HG03432 (cell line): ENCODE measurements around the gene MIA2.
"Not testable (repeated sequence)": the region's sequence is repeated elsewhere in the genome, so short reads cannot be mapped to it uniquely, and the experiment has no call there.

ENCODE experiments used
- ATAC-seq: cut with Tn5 transposase; IDR thresholded peaks from one replicate; pipeline ENCODE4 v1.9.1; 2021; ENCODE audit warnings: mild to moderate bottlenecking, moderate library complexity; ENCODE audit not compliant: unreplicated experiment

The MIA2 gene

GRCh38 chr14:39267608-39268005 lies 33.9 kb downstream of the MIA2 start:
- peak; percentile 1 for ATAC-seq

DNA sequence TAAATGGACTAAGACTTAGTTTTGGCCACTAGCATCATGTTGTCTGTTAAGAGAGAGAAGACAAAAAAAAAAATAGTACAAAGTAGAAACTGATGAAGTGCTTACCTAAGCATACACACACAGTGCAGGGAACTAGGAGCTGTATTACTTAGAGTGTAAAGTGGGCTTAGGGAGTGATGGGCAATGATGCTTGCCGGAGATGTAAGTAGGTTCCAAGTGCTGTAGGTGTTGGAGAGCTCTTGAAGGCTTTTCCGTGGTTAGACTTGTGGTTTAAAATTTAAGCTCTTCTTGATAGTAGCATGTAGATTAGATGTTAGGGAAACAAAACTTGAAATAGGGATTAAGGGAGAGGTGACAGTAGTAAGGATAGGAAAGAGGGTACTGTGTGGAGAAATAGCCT lies 34.7 kb downstream of the MIA2 start:
- ATAC-seq: no peak

DNA sequence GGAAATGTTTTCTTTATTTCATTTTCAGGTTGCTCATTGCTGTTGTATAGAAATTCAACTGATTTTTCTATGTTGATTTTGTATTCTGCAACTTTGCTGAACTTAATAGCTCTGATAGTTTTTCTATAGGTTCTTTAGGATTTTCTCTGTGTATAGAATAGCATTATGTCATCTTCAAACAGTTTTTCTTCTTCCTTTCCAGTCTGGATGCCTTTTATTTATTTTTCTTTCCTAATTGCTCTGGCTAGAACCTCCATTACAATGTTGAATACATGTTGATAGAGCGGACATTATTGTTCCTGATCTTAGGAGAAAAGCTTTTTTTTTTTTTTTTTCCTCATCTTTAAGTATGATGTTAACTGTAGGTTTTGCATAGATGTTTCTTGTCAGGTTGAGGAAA lies 39.2 kb downstream of the MIA2 start:
- ATAC-seq: no peak

DNA sequence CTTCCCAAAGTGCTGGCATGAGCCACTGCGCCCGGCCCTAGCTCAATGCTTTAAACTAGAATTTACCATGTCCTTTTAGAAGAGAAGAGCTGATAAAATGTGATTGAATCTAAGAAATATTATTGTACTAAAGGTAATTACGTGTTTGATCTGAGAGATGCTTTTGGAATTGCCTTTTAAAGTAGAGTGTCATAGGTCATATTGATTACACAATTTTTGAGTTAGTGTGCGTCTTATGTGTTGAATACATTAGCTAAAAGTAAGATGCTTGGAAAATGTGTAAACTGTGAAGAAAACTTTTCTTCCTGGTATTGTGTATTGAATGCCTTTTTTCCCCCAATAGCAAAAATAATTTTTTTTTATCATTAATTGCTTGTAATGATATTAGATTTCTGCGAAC lies 41.7 kb downstream of the MIA2 start:
- no peak for ATAC-seq

GRCh38 chr14:39276005-39276404 lies 42.3 kb downstream of the MIA2 start:
- no peak for ATAC-seq

DNA sequence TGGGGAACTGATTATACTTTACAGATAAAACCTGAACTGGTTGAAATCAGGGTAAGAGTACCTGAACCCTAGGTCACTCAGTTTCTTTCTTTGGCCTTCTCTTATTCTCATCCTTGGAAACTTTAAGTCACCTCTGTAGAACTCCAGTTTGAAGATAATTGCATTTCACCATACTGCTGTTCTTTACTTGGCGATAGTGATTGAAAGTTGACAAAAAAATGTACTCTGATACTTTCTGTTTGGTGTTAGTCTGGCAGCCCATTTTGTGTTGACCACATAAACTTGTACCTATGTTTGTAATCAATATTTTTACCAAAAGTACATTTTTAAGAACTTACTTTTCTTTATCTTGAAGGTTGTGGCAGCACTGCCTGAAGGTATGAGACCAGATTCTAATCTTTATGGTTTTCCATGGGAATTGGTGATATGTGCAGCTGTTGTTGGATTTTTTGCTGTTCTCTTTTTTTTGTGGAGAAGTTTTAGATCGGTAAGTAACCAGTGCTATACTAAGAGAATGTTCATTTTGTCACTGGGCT lies 42.9 kb downstream of the MIA2 start:
- no peak for ATAC-seq

- no peak for ATAC-seq
These were observed 45.8 kb downstream of the MIA2 start for GRCh38 chr14:39279515-39279914.

GRCh38 chr14:39280678-39281077 lies 47.0 kb downstream of the MIA2 start:
- not testable (repeated sequence) for ATAC-seq

GRCh38 chr14:39289523-39289922 lies 55.8 kb downstream of the MIA2 start:
- ATAC-seq: no peak

DNA sequence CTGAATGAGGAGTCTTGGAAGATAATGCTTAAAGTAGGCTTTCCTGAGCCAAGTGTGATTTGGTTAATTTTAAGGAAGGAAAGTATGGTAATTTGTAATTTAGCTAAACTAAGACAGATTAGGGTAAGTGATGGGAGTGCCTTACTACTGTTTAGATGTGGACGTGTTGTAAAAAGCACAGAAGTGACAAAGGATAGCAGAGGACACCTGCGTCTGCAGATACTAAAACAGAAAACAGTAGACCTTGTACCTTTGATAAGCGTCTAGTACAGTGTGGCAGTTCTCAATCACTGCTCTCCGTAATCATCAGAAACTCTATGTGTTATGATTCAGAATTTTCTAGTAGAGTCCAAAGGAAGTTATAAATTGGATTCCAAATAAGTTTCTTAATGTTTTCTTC lies 58.0 kb downstream of the MIA2 start:
- no peak for ATAC-seq

DNA sequence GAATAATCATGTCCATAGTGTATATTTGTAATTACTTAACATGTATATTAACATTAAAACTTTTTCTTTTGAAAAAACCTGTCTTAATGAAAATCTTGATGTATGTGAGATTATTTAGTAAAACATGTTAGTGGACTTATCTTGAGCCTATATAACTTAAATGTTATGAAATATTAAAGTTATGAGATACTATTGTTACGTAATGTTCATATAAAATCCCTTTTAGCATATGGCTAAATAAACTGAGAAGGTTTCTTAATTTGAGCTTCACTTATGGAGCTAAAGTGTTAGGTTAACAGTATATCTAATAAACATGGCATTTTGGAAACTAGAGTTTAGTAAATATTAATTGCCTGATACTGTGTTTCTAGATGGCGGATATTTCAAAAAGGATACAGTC lies 59.9 kb downstream of the MIA2 start:
- no peak for ATAC-seq

- not testable (repeated sequence) for ATAC-seq
These were observed 66.7 kb downstream of the MIA2 start for GRCh38 chr14:39300389-39300788.

DNA sequence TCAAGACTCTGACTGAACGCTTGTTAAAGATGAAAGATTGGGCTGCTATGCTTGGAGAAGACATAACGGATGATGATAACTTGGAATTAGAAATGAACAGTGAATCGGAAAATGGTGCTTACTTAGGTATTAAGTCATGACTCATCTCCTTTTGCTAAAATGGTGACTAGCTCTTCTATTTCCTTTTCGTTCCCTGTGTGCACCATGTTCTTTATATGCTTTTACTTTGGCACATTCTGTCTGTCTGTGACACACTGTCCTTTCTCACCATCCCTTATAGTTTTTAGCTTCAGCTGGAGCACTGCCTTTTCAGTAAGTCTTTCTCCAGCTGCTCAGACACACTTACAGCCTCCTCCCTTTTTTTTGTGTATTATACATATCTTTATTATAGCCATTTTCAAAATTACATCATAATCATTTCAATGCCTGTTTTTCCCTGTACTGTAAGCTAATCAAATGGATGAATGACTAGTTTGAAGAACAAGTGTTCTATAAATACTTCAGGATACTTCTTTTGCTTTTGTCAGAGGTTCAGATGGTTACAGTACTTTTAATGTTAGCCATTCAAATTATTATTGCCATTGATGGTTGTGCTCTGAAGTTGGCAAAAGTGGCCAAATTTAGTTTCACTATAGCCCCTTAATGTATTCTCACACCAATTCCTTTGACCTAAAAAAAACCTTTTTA lies 68.6 kb downstream of the MIA2 start:
- no peak for ATAC-seq

DNA sequence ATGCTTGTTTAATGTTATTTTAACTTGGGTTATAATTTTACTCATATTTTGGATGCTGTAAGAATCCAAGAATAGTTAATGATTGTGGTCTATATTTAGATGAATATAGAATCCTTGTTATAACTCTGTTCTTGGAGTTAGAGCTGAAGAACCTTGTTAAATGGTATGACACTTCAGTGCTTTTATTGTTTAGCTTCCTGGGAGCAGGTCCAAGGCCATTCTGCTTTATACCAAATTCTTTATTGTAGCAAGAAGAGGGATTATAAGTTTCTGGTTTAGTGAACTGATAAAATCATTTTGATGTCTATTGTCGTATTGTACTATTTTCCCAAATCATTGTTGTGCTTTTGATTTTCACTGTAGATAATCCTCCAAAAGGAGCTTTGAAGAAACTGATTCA lies 69.4 kb downstream of the MIA2 start:
- ATAC-seq: no peak

DNA sequence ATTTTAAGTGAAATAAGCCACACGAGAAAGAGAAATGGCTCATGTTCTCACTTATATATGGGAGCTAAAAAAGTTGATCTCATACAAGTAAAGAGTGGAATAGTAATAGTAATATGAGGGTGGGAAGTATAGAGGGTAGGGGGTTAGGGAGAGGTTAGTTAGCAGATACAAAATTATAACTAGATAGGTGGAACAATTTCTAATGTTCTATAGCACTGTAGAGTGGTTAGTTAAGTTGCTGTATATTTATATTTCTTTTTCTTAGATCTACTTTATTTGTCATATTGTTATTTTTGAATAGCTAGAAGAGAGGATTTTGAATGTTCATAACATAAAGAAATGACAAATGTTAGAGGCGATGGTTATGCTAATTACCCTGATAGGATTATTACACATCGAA lies 74.1 kb downstream of the MIA2 start:
- ATAC-seq: no peak

DNA sequence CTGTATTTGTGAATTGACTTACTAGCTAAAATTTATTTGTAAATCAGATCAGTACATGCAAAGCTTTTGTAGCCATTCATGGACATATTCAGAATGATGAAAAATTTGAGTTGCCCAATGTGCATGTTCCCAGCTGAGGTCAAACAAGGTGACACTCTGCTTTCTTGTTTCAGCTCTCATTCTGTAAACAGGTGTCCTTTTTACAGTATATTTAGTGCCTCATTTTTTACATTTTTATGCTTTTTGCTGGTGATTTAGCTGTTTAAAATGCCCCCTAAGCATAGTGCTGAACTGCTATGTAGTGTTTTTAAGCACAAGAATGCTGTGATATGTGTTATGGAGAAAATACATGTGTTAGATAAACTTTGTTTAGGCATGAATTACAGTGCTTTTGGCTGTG lies 76.3 kb downstream of the MIA2 start:
- ATAC-seq: no peak

DNA sequence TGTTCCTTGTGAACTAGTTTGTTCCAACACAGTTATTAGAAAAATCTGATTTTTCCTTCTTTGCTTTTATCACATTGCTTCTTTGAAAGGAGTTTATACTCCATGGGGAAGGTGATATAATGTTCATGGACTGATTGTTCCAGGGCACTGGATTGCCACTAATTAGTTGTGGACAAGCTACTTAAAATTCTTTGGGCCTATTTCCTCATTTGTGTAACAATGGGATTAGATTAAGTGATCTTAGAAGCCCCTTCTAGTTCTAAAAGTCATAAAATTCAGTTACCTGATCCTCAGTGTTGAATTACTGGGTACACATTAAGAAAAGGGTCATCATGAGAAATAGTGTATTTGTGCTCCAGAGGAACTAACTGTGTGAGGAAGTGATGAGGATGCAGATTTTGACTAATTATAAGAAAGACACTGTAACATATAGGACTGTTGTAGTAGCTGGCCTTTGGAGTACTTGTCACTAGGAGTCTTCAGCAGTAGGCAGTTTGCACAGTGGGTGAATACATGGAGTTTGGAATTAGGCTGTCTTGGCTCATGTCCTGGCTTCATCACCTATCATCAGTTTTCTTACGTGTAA lies 82.2 kb downstream of the MIA2 start:
- ATAC-seq: no peak

DNA sequence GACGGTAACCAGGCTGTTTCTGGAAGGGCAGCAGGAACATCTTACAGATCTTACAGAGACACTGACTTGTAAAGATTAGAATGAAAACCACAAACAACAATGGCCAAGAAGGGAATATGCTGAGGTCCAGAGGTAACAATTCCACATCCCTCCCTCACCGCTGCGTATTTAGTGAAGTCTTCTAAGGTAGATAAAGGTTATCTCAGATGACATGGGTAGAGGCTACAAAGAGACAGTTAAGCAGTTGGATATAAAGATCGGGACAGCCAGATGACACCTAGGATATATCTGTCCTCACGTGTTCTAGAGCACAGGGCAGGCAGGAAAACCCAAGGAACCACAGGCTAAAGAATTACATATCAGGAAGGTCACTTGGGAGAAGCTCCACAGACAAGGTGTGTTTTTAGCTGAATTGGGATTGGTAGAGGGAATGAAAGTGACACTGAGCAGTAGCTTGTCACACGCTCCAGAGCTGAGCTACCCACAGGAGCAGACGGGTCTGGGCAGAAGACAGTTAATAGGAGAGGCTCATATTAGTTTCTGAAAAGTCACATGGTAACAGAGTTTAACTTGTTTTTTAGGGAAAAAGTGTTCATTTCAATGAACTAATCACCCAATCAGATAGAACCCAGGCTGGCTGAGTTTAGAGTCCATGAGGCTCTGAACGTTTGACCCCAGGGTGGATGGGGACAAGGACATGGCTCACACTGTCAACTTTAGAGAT lies 83.3 kb downstream of the MIA2 start:
- no peak for ATAC-seq

DNA sequence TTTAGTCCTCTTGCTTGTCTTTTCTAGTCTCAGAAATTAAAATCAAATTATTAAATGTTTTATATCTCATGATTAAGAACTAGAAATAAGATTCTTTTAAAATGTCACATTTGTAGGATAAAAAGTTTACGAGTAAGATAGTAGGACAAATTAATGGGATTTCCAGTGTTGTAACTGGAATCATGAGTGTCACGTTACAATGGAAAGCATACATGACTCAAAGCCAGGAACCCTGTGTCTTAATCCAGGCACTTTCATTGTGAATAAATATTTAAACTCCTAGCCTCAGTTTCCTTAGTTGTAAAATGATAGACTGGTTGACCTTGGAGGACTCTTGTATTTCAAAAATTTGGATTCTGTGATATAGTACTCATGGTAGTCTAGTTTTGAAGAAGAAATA lies 84.9 kb downstream of the MIA2 start:
- no peak for ATAC-seq

- ATAC-seq: no peak
These were observed 85.7 kb downstream of the MIA2 start for GRCh38 chr14:39319381-39319780.

- ATAC-seq: no peak
These were observed 86.6 kb downstream of the MIA2 start for GRCh38 chr14:39320318-39320717.

DNA sequence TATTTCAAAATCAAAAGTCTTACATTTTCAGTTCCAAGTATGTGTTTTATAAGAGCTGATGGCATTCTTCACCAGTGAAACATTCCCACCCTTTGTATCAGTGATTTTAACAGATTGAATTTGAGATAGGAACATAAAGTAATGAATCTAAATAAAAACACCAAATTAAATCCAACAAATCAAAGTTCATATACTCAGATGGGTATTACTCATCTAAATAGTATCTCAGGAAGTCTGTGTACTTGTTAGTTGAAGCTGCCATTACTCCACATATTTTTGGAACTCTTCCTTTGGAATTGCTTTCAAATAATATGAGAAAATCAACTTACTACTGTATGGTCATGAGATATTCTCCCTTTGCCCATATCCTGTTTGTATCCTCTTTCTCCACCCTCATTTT lies 89.1 kb downstream of the MIA2 start:
- ATAC-seq: no peak
